Umbilical cord (tissue), 2 donors: Measurements from ENCODE around the gene RBM33. TPM values are rescaled to one million over a fixed set of nuclear protein-coding genes. Genes with fewer than 3 reads are reported as not detected.

Experiments
- DNase-seq: peaks from one replicate; pipeline ENCODE4 v3.0.0-alpha.2; 2015; ENCODE audit warnings: low spot score
- total RNA-seq: library from RNA; depleted of rRNA; stranded (reverse); fragments of >200 nt; gene quantifications from one replicate; pipeline ENCODE4 v1.2.3, GENCODE V29; 2014; ENCODE audit warnings: low replicate concordance; ENCODE audit not compliant: insufficient read depth

The RBM33 gene
- total RNA-seq, 1 donor from 2014 or later, result 31.8 TPM

- no peak for DNase-seq
Observed at GRCh38 chr7:155692317-155692716, 47.9 kb downstream of the RBM33 start.

- DNase-seq, result no peak
Observed at GRCh38 chr7:155693826-155694225, 49.4 kb downstream of the RBM33 start.

- DNase-seq, result no peak
Observed at GRCh38 chr7:155694851-155695250, 50.4 kb downstream of the RBM33 start.

GRCh38 chr7:155696747-155697146, 52.3 kb downstream of the RBM33 start:
- no peak for DNase-seq

GRCh38 chr7:155698633-155699032, 54.2 kb downstream of the RBM33 start:
- no peak for DNase-seq

GRCh38 chr7:155699180-155699579, 54.7 kb downstream of the RBM33 start:
- no peak for DNase-seq

- no peak for DNase-seq
Observed at GRCh38 chr7:155700847-155701246, 56.4 kb downstream of the RBM33 start.

- no peak for DNase-seq
Observed at GRCh38 chr7:155701972-155702544, 57.6 kb downstream of the RBM33 start.

GRCh38 chr7:155702616-155703015, 58.2 kb downstream of the RBM33 start:
- DNase-seq, result no peak

- DNase-seq, result no peak
Observed at GRCh38 chr7:155705623-155706360, 61.3 kb downstream of the RBM33 start.

- DNase-seq, result no peak
Observed at GRCh38 chr7:155706376-155706775, 61.9 kb downstream of the RBM33 start.

- no peak for DNase-seq
Observed at GRCh38 chr7:155709453-155709852, 65.0 kb downstream of the RBM33 start.

- DNase-seq, result no peak
Observed at GRCh38 chr7:155710031-155710430, 65.6 kb downstream of the RBM33 start.

- no peak for DNase-seq
Observed at GRCh38 chr7:155710530-155710929, 66.1 kb downstream of the RBM33 start.

GRCh38 chr7:155711081-155711480, 66.6 kb downstream of the RBM33 start:
- DNase-seq, result no peak

GRCh38 chr7:155713384-155713783, 68.9 kb downstream of the RBM33 start:
- no peak for DNase-seq

- DNase-seq, result no peak
Observed at GRCh38 chr7:155714702-155715101, 70.2 kb downstream of the RBM33 start.

- no peak for DNase-seq
Observed at GRCh38 chr7:155715111-155715805, 70.8 kb downstream of the RBM33 start.

- DNase-seq, result no peak
Observed at GRCh38 chr7:155717010-155717744, 72.7 kb downstream of the RBM33 start.

- DNase-seq, result no peak
Observed at GRCh38 chr7:155721056-155721455, 76.6 kb downstream of the RBM33 start.

GRCh38 chr7:155722118-155722517, 77.7 kb downstream of the RBM33 start:
- DNase-seq, result no peak

GRCh38 chr7:155722936-155723335, 78.5 kb downstream of the RBM33 start:
- no peak for DNase-seq
